Measurements from ENCODE around the gene SLC17A9.
A peak's percentile ranks its signal among the peaks of the same experiment; 100 is the strongest.

SLC17A9 gene

DNA sequence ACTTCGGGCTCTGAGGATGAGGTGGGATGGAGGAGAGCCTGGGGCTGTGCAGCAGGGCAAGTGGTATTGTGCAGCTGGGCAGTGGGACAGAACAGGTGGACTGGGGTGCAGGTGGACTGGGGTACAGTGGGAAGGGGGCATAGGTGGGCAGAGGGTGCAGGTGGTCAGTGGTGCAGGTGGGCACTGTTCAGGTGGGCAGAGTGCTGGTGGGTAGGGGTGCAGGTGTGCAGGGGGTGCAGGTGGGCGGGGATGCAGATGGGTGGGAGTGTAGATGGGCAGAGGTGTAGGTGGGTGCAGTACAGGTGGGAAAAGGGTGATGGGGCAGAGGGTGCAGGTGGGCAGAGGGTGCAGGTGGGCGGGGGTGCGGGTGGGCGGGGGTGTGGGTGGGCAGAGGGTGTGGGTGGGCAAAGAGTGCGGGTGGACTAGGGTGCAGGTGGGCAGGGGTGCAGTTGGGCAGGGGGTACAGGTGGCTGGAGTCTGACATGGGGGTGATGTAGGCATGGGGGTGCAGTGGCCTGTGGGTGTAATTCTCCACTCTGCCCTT is 33.8 kb downstream of the SLC17A9 start:
- DNase-seq: no peak

DNA sequence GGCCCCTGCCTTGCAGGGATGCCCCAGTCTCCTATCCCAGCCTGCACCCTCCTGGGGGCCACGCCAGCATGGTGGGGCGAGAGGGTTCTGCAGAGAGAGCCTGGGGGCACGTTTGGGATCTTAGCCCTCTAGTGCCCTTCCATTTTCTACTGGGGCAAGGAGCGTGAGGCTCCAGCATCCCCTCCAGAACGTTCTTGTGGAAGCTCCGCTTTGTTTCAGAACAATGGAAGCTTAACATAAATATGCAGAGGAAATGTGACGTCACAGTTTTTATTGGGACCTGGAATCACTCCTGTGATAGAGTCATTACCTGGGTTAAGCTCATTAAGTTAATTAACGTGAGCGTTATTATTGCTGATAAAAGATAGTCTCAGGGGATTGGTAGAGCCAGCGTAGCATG is 34.6 kb downstream of the SLC17A9 start:
- no peak for DNase-seq

DNA sequence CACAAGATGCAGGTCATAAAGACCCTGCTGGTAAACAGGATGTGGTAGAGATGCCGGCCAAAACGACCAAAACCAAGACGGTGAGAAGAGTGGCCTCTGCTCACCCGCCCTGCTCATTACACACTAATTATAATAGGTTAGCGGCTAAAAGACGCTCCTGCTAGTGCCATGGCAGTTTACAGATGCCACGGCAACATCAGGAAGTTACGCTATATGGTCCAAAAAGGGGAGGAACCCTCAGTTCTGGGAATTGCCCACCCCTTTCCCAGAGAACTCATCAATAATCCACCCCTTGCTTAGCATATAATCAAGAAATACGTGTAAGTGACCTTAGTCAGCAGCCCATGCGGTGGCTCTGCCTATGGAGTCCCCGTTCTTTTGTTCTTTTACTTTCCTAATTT is 36.7 kb downstream of the SLC17A9 start:
- no peak for DNase-seq

DNA sequence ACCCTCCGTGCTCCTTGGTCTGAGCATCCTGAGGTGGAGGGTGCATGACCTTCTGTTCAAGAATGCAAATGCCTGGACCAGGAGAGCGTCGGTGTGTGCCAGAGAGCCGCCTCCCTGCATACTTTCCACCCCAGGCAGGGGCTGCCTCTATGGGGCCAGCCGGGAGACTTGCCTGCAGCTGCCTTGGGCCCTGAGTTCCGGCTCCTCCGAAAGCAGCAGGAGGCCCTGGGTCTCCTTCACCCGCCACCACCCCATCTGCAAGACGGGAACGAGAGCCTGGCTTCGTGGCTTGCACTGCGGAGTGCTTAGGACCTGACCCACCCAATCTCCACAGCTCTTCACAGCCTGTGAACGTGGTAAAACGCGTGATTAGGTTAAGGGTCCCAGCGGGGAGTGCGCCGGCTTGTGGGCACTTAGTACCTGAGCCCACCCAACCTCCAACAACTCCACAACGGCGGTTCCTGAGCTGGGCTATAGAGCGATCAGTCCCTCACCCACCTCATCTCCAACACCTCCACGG is 37.9 kb downstream of the SLC17A9 start:
- no peak for DNase-seq

DNA sequence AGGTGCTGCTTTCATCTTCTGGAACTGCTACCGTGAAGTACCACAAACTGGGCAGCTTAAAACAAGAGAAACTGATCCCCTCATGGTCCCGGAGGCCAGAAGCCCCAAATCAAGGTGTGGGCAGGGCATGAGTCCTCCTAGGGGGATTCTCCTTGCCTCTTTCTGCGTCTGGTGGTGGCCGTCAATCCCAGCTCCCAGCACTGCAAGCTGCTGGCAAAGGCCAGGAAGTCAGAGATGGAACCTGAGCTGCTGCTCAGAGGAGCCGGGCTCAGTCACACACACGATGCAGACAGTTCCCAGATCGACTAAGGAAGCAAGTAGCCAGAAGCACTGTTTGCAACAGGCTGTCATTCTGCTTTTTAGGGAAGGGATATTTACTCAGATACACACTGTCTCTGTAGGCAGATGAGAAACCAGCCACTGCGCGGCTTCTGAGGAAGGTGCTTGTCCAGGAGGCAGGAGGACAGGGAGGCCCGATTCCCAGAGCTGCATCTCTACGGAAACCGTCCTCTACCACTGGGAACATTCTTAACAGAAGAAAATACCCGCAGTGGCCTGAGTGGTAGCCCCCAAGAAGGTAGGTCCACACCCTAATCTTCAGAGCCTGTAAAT is 38.8 kb downstream of the SLC17A9 start:
- DNase-seq: no peak

DNA sequence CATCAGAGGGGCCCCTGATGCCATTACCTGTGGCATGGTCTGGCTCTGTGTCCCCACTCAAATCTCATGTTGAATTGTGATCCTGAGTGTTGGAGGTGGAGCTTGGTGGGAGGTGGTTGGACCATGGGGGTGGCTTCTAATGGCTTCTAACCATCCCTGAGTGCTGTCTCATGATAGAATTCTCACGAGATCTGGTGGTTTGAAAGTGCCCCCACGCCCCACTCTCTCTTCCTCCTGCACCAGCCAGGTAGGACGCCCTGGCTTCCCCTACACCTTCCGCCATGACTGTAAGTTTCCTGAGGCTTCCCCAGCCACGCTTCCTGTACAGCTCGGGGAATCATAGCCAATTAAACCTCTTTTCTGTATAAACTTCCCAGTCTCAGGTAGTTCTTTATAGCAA is 39.4 kb downstream of the SLC17A9 start:
- no peak for DNase-seq

DNA sequence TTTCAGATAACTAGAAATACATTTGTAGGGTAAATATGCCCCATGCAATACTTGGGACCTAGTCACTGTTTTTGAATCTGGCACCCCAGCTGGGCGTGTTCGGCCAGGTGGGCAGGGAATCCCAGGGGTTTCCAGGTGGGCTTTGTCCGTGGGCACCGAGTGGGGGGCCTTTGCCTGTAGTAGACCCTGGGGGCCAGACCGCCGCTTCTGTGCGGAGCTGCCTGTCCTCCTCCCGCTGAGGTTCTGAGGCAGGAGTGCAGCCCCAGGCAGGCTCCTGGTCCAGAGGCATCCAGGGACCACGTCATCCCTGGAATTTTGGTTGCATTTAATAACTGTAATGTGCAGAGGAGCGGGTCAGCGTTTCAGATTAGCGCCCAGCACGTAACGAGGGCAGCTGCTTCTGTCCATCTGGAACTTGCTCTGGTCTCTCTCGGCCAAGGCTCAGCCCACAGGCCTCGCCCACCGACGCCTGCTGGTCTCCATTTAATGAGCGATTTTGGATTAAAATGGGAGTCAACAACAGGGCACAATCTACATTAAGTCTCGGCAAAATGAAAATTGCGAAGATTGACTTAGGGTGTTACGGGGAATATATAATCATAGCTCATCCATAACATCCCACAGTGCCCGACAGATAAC is 41.5 kb downstream of the SLC17A9 start:
- DNase-seq: no peak

DNA sequence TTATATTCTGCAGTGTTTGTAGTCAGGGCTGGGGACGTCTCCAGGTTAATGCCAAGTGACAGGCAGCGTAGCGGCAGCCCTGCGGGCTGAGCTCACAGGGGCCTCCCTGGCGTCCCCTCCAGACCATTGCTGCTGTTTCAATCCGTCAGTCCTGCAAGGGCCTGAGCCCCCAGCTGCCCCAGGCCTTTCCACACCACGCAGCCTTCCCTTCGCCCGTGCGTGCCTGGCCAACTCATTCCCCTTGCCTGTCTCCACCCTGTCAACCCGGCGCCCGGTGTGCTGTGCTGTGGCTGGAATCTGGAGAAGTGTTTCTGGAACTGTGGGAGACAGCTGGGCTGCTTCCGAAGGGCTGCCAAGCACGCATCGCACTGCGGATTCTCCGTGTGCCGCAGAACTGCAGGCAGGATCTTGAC is 42.4 kb downstream of the SLC17A9 start:
- no peak for DNase-seq

DNA sequence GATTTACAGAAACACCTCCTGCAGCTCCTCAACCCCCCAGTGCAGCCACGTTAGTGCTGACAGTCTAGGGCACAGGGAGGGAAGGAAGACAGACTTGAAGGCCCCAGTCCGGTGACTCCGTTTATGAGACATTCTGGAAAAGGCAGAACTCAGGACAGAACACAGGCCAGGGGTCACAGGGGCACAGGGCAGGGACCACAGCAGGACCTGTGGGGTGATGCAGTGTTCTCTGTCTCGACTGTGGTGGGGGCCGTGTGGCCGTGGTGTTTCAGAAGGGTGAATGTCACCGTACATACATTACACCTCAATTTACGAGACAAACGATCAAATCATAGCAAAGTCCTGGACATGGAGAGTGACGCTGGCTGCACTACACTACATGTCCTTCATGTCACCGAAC is 43.0 kb downstream of the SLC17A9 start:
- no peak for DNase-seq

DNA sequence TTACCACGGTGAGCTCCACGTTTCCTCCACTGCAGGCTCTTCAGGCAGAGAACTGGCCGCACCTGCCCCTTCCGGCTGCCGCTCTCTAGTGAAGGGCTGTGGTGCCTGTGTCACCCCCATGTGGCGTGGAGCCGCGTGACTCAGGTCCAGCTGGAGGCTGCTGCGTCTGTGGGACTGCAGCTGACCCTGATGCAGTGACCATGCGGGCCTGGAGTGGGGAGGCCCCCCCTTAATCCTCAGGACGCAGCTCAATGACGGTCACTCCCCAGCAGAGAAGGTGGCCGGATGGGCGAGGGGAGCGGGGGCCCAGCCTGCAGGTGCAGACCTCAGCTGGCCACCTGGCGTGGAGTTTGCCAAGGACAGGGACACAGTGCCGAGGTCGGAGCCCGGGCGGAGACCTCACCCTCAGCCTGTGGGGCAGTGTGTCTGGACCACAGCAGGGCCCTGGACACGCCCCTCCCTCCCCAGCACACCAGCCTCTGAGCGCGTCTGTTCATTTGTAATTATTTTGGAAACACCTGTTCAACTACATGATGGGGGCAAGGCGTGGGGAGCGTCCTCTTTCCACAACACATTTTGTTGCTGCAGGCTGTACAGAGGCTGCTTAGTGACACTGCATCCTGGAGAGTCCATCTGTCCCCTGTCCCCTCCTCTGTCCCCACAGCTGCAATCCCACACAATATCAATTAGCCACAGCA is 43.5 kb downstream of the SLC17A9 start:
- peak; percentile 39 for DNase-seq

DNA sequence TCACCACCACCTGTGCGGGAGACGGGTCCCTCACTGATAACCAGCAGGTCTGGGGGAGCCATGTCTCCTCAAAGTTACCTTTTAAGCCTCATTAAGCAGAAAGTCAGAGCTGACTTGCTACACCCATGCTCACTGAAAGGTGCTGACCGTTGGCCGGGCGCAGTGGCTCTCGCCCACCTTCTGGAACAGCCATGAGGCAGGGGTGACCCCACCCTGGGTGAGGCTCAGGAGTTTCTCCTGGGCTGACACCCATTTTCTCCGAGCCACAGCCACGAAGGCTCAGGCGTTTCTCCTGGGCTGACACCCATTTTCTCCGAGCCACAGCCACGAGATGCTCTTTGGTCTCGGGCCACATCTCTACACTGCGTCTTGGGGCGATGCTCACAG is 44.1 kb downstream of the SLC17A9 start:
- DNase-seq: no peak

DNA sequence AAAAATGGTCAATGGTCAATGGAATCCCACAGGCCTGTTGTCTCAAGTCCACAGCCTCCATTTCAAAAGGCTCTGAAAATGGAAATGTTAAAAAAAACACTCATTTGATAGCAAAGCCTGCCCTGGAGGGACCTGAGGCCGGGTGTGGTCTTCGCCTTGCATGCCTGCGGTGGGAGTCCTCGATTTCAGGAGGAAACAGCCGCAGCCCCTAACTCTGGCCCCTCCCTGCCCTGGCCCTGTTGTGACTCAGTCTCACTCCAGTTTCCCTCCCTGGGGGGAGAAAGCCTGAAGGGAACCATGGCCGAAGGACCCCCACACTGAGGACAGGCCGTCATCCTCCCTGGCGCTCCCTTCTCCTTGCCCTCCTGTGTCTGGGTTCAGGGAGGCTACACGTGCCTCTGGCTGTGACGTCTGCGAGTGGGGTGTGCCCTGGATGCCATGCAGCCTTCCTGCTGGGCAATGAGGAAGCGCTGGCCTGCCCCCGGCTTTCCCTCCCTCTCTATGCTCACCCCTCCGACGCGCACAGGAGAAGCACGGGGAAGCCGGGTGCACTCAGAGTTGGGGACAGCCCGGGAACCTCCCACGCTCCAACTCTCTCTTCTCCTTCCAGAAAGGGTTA is 45.0 kb downstream of the SLC17A9 start:
- no peak for DNase-seq

DNA sequence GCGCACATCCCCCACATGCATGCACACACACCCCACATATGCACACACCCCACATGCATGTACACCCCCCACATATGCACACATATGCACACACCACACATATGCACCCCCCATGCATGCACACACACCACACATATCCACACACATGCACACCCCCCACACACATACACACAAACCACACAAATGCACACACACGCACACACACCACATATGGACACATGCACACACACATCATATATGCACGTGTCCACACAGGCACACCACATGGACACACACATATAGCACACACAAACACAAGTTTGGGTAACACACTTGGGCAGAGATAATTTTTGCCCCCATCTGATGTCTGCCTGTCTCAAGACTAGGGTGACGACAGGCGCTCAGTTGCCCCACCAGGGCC is 45.9 kb downstream of the SLC17A9 start:
- no peak for DNase-seq

DNA sequence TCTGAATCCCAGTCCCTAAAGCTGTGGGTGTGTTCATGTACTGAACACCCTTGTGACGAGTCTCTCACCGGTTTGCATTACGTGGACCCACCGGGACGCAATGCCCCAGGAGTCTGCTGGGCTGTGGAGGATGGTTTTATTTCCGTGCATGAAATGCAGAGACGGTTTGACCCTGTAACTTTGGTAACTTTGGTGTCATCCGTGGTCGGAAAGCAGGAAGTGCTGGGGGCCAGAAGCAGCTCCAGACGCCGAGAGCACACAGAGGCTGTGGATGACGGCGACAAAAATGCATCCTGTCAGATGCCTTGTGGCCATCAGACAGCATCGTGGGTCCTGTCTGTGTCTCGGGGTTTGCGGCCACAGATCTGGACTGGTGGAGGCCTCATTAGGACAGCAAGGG is 47.1 kb downstream of the SLC17A9 start:
- no peak for DNase-seq

DNA sequence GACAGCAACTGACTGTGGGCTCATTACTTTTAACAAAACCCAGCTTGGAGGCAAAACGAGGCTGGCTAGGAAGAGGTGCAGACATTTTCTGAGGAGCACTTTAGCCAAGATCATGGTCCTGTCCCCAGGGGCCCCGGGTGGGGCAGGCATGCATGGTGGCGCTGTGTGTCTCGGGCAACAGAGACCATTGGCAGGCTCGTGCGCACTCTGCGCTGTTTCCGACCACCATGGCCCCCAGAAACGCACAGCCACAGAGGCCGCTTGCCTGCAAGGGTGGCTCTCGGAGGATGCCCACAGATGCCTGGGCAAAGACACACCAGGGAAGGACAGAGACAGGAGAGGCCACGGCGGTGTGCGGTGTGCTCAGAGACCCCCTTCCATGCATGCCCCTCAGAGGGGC is 47.5 kb downstream of the SLC17A9 start:
- DNase-seq: no peak

DNA sequence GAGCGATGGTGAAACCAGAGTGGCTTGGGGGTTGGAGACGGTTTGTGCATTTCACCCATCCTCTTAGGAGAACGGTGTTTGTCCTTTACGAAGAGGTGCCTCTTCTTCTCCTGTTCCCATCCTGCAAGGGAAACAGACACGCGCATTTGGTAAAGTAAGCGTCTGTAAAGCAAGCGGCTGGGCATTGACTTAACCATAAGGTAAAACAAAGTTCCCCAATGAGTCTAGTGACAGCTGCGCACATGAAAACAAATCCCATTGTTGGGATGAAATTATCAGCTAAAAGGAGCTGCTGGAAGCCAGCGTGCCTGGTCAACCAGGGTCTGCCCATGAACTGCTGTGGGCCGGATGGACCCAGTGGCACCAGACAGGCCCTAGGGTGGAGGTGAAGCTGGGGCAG is 48.4 kb downstream of the SLC17A9 start:
- no peak for DNase-seq

DNA sequence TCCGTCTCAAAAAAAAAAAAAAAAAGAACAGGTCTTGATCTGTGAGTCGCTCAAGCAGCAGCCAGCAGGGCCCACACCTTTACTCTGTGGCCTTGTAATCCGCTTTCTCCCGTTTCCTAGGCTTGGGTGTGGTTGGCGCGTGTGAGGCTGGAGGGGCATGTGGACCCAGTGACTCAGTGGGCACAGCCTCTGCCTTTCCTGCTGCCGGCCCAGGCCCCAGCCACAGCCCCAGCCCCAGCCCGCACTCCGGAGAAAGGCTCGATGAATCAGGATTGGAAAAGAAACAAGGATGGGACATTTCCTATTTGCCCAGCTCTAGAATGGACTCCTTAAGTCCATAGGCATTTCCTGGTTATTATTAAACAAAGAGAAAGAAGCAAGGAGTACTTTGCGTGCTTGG is 50.0 kb downstream of the SLC17A9 start:
- DNase-seq: no peak

DNA sequence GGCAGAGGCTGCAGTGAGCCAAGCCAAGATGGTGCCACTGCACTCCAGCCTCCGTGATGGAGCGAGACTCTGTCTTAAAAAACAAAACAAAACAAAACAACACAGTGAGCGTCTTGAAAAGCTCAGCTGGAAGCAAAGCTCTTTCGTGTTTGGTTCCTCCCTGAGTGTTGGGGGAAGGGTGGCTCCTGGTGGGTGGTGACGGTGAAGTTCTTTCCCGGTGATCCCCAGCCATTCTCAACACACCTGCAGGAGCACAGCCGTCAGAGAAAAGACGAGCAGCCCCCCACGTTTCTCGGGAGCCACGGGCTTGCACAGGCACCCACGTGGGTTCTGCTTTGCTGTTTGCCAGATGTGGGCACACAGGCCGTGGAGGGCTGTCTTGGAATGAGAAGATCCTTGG is 51.0 kb downstream of the SLC17A9 start:
- DNase-seq: no peak

DNA sequence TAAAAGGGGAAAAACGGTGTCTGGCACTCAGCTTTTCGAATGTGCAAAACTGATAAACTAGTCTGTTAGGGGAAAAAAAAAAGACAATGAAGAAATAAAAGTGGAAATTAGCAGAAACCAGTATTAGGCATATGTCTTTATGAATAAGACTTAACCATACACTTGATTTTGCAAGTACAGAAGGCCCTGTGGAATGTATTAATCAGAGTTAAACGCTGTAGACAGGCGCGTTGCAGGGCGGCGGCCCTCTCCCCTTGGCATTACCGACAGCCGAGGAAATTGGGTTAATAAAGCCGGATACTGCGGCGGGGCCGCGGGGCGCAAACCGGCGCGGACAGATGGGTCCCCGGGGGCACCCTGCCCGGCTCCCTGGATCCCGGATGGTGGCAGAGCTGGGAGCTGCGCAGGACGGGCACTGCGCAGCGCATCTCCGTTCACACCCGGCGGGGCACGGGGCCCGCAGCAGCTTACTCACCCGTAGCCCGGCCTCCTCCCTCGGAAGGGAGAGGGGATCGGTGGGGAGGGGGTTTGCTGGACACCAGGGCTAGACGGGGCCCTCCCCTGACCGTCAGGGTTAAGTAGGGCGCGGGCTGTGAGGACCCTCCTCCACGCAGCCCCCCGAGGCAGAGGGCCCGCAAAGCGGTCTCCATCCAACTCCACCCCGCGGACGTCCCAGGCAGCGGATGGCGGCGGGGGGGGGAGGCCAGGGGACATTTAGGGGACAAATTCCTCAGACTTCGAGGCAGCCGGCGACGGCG is 52.3 kb downstream of the SLC17A9 start:
- no peak for DNase-seq

DNA sequence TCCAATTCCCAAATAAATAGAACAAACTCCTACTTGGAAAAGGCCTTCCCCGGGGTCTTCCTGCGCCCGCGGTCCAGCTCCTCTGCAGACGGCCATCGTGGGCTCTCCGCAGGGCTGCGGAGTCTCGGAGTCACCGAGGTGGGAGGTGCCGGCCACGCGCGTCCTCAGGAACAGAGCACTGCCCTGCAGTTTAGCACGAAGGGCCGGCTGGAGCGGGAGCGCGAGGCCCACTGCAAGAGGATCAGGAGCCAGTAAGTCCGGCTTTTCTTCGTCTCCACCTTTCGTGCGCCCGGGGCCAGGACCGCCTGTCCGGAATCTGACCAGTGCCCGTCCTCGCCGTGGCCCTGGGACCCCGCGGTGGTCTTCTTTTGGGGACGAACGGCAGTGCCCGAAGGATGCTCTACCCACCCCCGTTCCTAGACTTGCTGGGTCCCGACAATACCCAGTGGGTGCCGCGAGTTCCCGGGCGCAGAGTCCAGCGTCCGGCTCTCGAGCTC is 52.9 kb downstream of the SLC17A9 start:
- DNase-seq: no peak

DNA sequence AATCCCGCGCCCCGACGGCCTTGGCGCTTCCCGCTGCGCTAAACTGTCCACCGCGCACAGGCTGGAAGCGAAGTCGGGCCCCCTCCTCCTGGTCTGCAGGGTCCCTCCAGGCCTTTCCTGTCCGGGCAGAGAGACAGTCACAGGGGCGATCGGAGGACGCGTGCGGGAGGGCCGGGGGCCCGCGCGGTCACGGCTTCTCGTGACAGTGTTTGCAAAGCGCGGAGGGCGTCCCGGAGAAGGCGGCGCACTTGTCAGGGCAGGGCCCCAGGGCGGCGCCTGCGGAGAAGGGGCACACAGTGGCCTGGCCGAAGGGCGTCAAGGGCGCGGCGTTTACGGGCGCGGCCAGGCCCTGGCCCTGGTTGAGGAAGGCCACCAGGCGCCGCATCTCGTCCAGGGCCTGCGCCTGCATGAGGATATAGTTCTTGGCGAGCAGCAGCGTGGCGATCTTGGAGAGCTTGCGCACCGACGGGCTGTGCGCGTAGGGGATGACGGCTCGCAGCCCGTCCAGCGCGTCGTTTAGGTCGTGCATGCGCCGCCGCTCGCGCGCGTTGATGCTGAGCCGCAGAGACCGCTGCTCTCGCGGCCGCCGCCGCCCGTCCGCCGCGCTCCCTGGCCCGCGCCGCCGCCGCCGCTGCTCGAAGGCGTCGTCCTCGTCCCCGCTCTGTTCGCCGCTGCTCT is 53.5 kb downstream of the SLC17A9 start:
- DNase-seq: no peak
